HL-60/S4 treated with phorbol 12-myristate 13-acetate at 8.2 ng/mL for 4 days and 3 days (cell line): Measurements from ENCODE around the gene HECW1.
"Not testable (repeated sequence)": the region's sequence is repeated elsewhere in the genome, so short reads cannot be mapped to it uniquely, and the experiment has no call there.

Experiments used
- in situ Hi-C: fragments of 300-500 bp; cut with MboI; formaldehyde crosslinking; loops from 2 replicates; pipeline ENCODE4 v1.15.0; 2022; ENCODE audit warnings: low sequenced_read_pairs

HECW1 gene

GRCh38 chr7:43485580-43485979 lies 373.1 kb downstream of the HECW1 start:
- in situ Hi-C loops = no loop called here

- in situ Hi-C loops = not testable (repeated sequence)
Observed at GRCh38 chr7:43486008-43486407, 373.6 kb downstream of the HECW1 start.

DNA sequence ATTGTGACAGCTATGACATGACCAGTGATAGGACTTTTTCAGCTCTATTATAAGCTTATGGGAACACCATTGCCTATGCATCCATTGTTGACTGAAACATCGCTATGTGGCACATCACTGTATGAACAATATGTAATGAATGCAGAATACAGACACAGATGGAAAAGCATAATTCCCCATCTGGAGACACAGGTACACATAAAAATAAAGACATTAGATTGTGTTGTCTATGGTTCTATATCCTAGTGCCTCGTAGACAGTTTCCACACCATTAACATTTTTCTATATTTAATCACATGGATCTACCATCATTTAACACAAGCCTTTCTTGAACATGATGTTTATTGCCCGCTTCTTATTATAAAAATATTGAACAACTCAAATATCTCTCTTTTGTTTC lies 374.2 kb downstream of the HECW1 start:
- in situ Hi-C loops = no loop called here

DNA sequence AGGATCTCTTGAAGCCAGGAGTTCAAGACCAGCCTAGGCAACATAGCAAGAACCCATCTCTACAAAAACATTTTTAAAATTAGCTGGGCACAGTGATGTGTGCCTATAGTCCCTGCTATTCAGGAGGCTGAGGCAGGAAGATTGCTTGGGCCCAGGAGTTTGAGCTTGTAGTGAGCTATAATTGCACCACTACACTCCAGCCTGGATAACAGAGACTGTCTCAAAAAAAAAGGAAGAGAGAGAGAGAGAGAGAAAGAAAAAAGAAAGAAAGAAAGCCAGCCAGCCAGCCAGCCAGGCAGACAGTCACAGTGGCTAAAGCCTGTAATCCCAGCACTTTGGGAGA lies 375.3 kb downstream of the HECW1 start:
- in situ Hi-C loops = no loop called here

DNA sequence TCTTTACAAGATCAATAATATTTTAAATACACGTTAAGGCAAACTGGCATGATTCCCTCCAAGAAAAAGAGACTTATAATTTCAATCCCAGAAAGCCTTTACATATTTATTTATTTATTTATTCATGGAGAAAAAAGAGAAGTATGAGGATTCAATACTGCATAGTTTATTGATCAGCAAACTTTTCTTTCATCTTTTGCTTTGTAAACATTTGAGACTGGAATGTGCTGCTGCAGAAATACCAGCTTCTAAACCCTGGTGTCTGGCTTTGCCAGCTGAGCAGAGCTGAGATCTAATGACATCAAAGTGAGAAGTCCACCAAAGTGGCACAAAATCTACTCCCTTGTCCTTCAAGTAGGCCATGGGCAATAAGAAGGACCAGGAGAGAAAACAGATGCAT lies 376.8 kb downstream of the HECW1 start:
- in situ Hi-C loops = no loop called here

DNA sequence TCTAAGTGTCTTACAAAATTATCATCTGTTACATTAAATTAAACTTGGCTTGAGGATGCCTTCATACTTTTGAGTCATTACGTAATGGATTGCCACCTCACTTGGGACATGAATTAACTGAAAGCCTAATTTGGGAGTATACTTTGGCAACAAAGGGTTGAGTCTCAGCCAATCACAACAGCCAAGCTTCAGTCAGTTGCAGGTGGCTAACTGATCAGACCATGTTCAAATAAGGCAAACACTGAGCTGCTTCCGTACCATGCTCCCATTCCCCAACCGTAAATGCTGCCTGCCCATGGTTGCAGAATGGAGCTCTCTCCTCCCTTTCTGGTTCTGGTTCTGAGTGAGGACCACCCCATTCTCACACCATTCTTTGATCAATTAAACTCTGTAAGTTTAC lies 377.6 kb downstream of the HECW1 start:
- in situ Hi-C loops = no loop called here

GRCh38 chr7:43491123-43491522 lies 378.7 kb downstream of the HECW1 start:
- in situ Hi-C loops = no loop called here

DNA sequence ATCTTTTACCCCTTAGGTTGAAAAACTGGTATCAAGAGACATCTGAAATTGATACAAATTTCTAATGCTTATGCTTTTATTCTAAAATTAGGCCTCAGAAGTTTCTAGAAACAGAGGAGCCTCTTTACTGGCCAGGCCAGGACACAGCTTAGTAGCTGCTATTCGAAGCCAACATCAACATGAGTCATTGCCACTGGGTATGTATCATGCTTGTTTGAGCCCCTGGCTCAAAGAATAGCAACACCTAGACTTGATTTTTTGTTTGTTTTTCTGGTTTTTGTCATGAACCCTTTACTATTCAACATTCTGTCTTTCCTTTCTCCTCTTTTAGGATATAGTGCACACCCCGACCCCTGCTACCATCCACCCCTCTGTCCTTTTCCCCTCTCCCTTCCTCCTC lies 379.5 kb downstream of the HECW1 start:
- in situ Hi-C loops = no loop called here

DNA sequence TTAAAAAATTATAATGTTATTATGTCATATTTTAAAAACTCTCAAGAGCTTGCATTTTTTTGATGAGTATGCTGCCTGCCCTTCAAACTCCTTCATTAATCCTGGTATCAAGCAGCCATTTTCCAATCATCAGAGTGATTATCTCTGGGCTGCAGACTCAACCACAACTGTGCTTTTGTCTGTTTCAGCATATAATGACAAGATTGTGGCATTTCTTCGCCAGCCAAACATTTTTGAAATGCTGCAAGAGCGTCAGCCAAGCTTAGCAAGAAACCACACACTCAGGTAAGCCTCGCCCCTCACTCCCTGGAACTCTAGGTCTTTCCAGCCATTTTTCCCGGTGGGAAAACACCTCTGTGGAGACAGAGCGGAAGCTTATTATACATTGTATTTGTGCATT lies 380.4 kb downstream of the HECW1 start:
- in situ Hi-C loops = no loop called here

DNA sequence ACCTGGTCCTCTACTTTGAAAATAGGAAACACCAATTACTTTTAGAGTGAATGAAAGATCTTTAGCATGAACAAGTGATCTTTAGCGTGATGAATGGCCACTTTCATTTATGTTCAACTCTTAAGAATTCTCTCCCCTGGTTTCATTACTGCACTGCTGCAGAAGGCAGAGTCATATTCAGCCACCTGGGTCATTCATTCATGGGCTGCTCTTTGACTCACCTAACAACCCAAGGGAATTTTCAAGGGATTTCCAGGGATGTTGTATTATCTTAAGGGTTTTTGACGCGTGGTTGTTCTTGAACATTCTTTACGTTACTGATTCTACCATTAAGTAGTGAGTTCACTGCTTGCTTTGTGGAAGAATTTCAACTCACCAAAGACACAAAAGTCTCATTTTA lies 383.1 kb downstream of the HECW1 start:
- in situ Hi-C loops = no loop called here

- in situ Hi-C loops = no loop called here
Observed at GRCh38 chr7:43496596-43496995, 384.1 kb downstream of the HECW1 start.

DNA sequence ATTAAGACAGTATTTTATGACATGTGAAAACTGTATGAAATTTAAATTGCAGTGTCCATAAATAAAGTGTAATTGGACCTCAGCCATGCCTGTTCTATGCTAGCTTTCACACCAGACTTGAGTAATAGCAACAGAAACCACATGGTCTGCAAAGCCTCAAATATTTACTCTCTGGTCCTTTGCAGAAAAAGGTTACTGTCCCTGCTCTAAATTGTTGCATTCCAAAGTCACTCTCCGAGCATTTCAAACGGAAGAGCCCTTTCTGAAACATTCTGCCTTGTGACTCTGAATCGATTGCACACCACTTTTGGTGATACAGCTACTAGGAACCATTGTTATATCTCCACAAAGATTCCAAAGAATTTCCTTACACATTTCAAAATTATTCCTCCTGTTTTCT lies 389.4 kb downstream of the HECW1 start:
- in situ Hi-C loops = no loop called here

DNA sequence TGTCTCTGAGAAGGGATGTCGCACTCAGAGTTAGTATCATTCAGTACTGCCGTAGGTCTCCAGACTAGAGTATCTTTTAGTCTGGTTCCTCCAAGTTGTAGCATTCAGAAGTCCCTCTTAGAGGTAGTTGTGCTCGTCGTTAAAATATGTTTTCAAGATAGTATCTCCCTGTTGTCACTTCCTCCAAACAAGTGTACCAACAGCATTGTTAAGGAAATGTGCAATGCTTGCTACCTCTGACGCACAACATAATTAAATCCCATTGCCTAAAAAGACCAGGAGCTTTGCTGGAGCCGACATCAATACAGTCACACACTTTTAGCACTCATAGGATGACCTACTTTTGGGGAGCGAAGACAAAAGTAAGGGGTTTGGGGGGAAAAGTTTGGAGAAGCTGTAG lies 390.5 kb downstream of the HECW1 start:
- in situ Hi-C loops = no loop called here

DNA sequence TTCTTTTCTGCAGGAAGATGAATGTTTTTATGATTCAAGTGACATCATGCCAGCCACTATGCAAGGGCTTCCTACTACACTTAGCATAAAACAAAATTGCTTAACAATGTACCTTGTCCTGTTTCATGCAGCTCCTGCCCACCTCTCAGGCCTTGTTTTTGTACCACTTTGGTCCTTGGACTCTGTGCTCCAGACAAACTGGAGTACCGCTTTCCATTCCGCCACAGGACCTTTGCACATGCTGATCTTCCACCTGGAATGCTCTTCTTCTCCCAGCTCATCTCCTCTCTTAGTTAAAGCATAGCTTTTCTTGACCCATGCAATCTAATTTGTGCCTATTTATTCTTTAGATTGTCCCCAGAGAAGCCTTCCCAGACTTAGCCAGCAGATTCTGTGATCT lies 393.0 kb downstream of the HECW1 start:
- in situ Hi-C loops = no loop called here

DNA sequence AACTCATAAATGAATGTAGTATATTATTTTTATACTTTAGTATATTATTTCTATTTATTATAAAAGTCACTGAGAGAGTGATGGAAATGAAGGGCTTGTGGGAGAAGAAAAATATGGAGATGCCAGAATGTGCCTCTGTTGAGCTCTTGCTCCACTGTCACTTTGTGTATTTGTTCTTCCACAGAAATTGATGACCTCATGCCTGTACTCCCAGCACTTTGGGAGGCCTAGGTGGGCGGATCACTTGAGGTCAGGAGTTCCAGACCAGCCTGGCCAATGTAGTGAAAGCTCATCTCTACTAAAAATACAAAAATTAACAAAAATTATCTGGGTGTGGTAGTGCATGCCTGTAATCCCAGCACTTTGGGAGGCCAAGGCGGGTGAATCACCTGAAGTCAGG lies 394.0 kb downstream of the HECW1 start:
- in situ Hi-C loops = no loop called here

DNA sequence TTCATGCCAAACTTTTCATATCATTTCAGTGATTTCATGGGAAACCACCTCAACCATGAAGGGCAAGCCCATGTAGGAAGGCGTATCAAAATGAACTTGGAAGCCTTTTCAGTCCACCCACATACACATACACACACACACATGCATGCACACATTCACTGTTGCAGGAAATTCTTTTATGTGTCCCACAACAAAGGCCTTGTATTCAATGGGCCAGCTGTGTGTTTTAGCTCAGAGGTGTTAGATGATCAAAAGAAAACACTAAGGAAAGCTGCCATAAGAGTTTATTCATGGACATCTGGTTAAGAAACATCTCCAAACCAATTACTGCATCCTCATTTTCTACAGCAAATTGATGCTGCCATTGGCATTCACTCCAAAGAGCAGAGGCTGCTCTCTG lies 396.0 kb downstream of the HECW1 start:
- in situ Hi-C loops = no loop called here

DNA sequence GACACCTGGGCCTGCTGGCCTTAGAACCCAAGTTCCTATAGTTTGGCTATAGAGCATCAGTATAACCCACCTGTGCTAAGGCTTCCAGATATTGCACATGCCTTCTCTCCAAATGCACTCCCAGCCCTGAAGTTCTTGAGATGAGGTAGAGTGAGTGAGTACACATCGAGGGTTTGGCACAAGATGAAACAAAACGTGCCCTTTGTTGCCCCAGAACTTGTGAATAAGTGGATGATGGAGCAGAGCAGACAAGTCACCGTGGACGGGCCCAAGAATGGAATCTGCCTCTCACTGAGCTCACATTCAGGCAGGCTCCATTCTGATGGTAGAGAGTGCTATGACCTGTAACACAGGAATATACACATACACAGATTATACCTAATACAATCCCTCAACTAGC lies 397.5 kb downstream of the HECW1 start:
- in situ Hi-C loops = no loop called here

- in situ Hi-C loops = no loop called here
Observed at GRCh38 chr7:43511029-43511428, 398.6 kb downstream of the HECW1 start.

DNA sequence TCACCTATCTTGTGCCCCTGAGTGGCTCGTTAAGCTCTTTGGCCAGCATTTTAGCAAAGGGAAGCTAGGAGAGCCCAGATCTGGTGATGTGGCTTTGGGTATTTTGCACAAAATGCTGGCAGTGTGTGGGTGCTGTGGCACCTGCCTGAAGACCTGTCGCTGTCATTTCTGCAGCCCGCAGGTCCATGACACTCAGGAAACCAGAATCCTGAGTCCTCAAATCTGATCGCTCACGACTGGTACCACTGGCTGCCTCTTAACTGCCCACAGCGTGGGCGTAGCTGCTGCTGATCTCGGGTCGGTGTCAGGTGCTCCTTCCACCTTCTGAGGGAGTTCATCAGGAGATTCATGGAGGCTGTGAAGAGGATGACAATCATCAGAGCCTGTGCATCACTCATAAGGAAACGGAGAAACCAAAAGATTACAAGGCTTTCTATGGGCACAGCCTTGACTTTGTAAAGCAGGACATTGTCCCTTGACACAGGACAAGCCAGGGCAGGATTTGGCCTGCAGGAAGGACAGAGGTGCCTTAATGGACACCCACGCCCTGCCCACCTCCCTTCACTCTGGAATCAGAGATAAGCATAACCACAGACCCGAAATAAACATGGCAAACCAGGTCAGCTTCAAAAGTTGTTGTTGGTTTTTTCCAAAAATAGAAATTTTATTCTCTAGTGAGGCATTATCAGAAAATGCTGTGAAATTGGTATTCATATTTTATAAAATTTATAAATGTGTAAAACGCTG lies 399.5 kb downstream of the HECW1 start:
- in situ Hi-C loops = no loop called here

- in situ Hi-C loops = no loop called here
Observed at GRCh38 chr7:43513251-43513650, 400.8 kb downstream of the HECW1 start.

DNA sequence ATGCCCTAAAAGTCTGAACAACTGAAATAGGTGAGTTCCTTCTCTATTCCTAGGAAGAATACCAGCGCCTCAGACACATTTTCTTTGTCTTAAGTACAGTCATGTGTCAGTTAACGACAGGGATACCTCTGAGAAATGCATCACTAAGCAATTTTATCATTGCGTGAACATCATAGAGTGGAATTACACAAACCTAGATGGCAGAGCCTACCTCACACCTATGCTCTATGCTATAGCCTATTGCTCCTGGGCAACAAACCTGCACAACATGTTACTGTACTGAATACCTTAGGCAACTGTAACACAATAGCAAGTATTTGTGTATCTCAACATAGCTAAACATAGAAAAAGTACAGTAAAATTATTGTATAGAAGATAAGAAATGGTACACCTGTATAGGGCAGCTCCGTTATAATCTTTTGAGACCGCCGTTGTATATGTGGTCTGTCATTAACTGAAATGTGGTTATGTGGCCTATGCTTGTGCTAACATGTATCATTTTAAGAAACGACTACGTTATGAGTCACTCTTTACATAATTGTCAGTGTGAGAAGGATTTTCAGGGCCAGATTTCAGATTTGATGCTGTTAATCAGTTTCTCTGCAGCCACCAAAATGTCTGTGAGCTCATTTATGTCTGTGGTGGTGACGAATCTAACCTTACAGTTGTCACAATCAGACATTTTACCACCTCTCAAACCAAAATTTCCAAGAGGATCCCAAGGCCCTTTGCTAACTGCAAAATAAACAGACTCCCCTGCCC lies 404.3 kb downstream of the HECW1 start:
- in situ Hi-C loops = no loop called here

DNA sequence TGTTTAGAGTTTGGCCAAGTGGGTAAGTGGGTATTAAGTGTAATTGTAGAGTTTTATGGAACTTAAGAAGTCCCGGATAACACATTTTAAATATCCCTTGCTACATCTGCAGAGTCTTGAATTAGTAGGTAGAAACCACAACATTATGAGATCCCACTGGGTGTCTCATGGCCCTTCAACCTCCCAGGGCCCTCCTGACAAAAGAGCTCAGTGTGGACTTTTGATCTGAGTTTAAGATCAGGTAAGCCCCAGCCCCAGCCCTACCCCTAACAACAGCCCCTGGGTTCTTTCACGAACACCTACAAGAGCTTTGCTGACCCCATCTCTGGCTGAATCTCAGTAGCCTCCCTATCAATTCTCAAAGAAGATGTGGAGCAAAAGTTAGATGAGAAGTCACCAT lies 405.0 kb downstream of the HECW1 start:
- in situ Hi-C loops = no loop called here

DNA sequence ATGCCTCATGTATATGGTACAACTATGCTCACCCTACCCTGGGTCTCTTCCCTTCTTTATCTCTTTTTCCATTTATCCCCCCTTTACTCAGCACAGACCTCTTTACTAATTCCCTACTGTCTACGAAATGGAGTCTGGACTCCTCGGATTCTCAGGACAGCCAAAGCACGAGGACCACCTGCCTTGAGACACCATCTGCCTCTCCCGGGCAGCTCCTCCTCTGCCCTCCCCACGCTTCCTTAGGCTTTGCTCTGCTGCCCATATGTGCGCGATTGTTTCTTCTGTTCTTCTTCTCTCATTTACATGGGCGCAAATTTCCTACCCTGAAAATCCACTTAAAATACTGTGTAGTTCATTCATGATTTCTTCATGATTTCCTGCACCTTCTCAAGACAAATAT lies 407.8 kb downstream of the HECW1 start:
- in situ Hi-C loops = no loop called here
